ENCODE results near the gene RANBP9.

RANBP9 gene

GRCh38 chr6:13711733-13712598, at the start of gene RANBP9:
Gene RANBP9 (minus strand): TSS chr6:13711835. CDS start chr6:13711505, 330 bp downstream.
- DNase-seq (ENCODE audit: low read depth) = peak; percentile 80

DNA sequence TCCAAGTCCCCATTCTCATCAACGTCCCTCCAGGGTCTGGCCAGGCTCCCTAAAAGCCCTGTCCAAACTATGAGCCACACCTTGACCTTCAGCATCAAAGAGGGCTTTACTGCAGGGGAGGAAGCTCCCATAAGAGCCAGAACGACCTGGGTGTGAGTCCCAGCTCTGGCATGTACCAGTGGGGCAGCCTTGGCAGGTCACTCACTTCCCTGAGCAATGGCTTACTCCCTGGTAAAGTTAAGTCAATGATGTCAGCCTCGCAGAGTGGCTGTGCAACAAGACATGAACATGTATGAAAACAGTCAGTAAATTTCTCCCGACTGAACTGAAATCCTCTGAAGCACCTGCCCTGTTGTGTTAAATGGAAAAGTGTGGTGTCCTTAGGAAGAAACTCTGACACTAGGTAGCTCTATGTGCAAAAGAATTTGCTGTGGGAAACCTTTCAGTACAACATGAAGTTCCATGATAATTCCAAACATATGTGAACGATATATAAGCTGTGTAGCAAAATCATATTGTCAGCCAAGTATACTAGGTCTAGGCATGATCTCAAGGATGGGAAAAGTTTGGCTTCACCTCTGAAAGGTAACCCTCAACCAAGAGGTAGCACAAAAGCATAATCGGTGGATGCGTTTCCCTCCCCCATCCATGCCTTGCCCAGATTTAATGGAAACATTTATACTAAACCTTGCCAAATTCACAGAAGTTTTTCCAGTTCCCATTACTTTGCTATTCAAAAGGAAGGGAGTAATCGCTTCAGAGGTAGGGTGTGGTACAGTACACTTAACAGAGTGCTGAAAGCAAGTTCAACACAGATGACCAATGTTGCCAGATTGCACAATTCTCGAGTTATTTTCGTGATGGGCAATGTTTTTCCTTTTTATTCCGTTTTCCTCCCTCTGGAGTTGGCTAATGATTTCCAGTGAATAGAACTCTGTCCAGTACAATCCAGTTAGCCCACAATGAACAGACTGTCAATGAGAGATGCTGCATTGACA, 49.0 kb upstream of the RANBP9 start:
- no peak for DNase-seq (ENCODE audit: low read depth)

DNA sequence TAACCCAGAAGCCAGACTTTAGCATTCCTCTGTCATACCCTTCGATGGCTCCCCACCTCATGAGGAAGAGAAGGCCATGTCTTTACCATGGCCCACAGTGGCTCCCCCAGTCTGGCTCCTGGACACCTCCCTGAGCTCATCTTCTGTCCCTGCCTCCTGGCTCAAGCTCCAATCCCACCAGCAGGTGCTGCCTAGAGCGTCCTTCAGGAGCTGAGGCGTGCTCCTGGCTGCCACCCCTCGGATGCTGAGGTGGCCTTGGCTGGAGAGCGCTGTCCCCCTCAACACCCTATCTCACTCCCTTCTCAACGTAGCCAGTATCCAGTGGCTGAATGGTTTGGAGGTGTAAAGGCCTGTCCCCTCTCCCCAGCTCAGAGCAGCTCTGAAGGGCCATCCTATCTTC, 47.4 kb upstream of the RANBP9 start:
- DNase-seq (ENCODE audit: low read depth) = no peak

- no peak for DNase-seq (ENCODE audit: low read depth)
Measured at GRCh38 chr6:13754644-13755043, 43.0 kb upstream of the RANBP9 start.

DNA sequence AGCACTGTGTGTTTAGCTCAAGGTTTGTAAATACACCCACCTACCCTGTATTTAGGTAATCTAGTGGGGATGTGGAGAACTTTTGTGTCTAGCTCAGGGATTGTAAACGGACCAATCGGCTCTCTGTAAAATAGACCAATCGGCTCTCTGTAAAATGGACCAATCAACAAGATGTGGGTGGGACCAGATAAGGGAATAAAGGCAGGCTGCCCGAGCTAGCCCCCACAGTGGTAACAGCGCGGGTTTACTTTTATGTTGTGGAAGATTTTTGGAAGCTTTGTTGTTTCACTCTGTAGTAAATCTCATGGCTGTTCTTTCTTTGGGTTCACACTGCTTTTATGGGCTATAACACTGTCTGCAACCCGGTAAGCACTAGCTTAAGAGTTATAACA, 32.1 kb upstream of the RANBP9 start:
- no peak for DNase-seq (ENCODE audit: low read depth)

- no peak for DNase-seq (ENCODE audit: low read depth)
Measured at GRCh38 chr6:13742961-13743735, 31.5 kb upstream of the RANBP9 start.

- no peak for DNase-seq (ENCODE audit: low read depth)
Measured at GRCh38 chr6:13741365-13741764, 29.7 kb upstream of the RANBP9 start.

DNA sequence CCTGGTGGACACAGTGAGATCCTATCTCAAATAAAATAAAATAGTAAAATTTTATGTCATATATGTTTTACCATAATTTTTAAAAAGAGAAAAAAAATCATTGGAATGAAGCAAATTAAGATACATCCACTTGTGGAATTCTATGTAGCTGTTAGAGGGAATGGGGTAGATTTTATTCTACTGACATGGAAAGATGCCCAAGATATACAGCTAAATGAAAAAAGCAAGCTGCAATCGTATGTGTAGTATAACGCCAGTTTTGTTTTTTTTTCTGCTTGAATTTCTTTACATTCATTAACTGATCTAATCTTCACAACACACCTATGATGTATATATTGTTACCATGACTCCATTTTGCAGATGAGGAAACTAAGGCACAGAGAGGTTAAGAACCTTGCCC, 23.4 kb upstream of the RANBP9 start:
- no peak for DNase-seq (ENCODE audit: low read depth)

DNA sequence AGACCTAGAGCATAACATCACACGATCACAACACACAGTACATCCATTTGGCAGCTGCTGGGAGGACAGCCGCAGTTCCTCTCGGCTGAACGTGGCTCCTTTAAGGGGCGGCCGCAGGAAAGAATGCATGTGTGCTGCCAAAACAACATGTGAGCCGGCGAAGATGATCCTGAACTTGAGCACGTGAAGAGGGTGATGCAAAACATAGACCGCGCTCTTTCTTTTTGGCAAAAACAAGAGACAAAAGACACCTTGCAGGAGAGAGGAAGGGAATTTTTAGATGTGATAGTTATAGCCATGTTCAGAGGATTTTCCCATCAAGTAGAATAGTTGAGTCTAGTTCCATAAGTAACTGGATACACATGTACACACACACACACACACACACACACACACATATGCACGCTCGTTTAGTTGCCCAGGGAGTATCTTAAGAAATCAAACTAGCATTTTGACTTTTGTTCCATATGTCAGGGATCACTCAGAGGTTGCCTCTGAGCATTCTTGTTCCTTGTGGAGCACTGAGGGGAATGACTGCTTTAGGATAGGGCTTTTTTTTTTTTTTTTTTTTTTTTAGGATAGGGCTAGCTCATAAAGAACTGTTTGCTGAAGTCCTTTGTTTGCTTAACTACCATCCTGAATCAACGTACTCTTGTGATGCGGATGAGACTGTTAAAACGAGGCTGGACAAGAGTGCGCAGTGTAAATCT, 21.7 kb upstream of the RANBP9 start:
- no peak for DNase-seq (ENCODE audit: low read depth)

- DNase-seq (ENCODE audit: low read depth) = no peak
Measured at GRCh38 chr6:13730704-13731103, 19.1 kb upstream of the RANBP9 start.

GRCh38 chr6:13729891-13730290, 18.3 kb upstream of the RANBP9 start:
- no peak for DNase-seq (ENCODE audit: low read depth)

- peak; percentile 19 for DNase-seq (ENCODE audit: low read depth)
Measured at GRCh38 chr6:13725570-13725969, 13.9 kb upstream of the RANBP9 start.

- DNase-seq (ENCODE audit: low read depth) = no peak
Measured at GRCh38 chr6:13725052-13725451, 13.4 kb upstream of the RANBP9 start.

DNA sequence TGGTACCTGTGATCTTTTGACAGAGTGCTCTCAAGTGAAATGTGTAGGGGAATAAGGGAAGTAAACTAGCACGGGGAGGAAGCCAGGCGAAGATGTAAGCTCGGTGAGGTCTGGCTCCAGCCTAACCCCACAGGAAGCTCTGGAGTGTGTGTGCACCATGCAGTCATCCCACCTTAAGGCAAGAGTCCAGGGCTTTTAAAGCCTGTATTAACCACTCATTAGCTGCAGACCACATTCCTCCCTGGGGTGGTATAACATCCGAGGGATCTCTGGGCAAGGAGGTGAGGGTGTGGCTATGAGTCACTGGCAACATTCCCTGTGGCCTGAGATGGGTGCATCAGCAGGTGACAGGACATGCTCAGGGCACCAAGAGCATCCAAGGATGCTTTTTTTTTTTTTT, 12.5 kb upstream of the RANBP9 start:
- no peak for DNase-seq (ENCODE audit: low read depth)

GRCh38 chr6:13722880-13723279, 11.2 kb upstream of the RANBP9 start:
- DNase-seq (ENCODE audit: low read depth) = no peak

DNA sequence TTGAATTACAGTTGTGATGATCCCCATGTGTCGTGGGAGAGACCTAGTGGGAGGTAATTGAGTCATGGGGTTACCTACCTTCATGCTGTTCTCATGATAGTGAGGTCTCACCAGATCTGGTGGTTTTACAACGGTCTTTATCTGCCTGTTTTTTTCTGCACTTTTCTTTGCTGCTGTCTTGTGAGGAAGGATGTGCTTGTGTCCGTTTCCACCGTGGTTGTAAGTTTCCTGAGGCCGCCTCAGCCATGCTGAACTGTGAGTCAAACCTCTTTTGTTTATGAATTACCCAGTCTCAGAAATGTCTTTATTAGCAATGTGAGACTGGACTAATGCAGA, 6.5 kb upstream of the RANBP9 start:
- no peak for DNase-seq (ENCODE audit: low read depth)

GRCh38 chr6:13716955-13717295, 5.3 kb upstream of the RANBP9 start:
- no peak for DNase-seq (ENCODE audit: low read depth)

- DNase-seq (ENCODE audit: low read depth) = no peak
Measured at GRCh38 chr6:13716225-13716954, 4.8 kb upstream of the RANBP9 start.

GRCh38 chr6:13715444-13715883, 3.8 kb upstream of the RANBP9 start:
- DNase-seq (ENCODE audit: low read depth) = no peak

- no peak for DNase-seq (ENCODE audit: low read depth)
Measured at GRCh38 chr6:13712599-13712898, 914 bp upstream of the RANBP9 start.

DNA sequence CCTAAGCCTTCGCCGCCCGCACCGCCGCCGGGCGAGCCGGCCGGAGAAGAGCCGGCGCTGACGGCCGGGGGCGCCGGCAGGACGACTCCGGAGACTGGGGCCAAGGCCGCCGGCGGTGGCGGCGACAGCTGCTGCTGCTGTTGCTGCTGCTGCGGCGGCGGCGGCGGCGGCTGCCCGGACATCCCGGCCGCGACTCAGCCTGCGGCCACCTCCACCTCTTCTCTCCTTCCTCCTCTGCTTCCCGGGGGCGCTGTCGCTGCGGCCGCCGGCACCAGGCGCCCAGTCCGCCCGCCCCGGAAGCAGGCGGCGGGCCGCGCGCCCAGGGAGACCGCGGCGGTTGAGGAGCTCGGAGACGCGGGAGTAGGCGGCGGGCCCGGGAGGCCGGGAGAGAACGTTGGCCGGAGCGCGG, 307 bp downstream of the RANBP9 start:
- no peak for DNase-seq (ENCODE audit: low read depth)
